Stimulated activated CD8-positive, alpha-beta memory T cell treated with anti-CD3 and anti-CD28 coated beads, Interleukin-4, amount 100 ng/mL, for 24 hours (primary cell): ENCODE measurements around the gene STK39.
"Not testable (repeated sequence)": the region's sequence is repeated elsewhere in the genome, so short reads cannot be mapped to it uniquely, and the experiment has no call there.

Experiments
- DNase-seq: peaks from one replicate; pipeline ENCODE4 v3.0.0-alpha.2; 2020; ENCODE audit warnings: low read depth

The STK39 gene

DNA sequence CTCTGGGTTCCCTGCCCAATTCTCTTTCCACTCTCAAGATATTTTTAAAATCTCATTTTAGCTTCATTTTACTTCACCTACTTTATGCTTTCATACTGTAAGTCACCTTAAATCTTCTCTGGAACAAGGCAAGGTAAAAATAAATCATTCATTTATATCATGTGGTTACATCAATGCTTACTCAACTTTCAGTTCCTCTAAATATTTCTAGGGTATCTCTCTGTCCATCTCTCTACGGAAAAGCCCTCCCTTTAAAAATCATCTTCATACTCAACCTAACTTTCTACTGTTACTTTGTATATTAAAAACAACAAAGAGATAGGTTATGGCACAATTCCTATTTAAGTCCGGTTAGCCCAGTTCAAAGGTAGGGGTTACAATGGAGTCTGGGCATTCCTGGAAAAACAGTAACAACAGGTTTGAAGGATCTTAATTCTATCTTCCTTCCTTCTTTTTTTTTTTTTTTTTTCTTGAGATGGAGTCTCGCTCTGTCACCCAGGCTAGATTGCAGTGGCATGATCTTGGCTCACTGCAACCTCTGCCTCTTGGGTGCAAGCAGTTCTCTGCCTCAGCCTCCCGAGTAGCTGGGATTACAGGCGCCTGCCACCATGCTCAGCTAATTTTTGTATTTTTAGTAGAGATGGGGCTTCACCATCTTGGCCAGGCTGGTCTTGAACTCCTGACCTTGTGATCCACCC is 205.1 kb downstream of the STK39 start:
- not testable (repeated sequence) for DNase-seq

DNA sequence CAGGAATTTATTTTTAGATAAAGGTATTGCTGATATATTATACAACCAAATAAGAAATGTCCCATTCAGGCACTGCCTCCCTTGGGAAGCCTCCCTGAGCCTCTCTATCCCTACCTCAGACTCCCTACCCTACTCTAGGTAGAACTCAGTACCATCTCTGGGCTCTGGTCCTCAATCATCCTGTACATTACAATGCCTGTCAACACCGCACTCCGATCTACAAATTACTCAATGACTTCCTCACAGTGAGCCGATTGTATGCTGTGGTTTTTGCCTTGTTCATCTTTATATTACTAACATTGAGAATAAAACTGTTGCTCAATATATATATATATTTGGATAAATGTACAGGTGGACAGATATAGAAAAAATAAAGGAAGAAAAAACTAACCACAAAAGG is 207.5 kb downstream of the STK39 start:
- no peak for DNase-seq

DNA sequence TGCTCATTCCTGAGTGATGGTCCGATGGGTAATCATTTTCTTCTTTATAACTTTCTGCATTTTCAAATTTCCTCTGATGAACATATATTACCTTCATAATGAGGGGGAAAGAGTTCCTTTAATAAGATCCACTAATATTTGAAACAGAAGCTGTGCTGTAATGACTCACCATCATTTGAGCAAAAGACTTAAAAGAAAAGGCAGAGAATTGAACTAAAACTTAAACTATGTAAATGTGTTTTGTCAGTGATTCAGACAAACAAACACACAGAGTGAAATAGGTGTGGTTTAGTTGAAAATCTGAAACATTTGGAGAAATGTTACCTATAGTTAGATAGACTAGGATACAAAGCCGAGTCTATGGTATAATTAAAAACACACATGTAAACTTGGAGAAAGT is 209.6 kb downstream of the STK39 start:
- DNase-seq = no peak

- no peak for DNase-seq
These were observed 211.9 kb downstream of the STK39 start for GRCh38 chr2:168035458-168035857.

- no peak for DNase-seq
These were observed 212.8 kb downstream of the STK39 start for GRCh38 chr2:168034616-168035015.

DNA sequence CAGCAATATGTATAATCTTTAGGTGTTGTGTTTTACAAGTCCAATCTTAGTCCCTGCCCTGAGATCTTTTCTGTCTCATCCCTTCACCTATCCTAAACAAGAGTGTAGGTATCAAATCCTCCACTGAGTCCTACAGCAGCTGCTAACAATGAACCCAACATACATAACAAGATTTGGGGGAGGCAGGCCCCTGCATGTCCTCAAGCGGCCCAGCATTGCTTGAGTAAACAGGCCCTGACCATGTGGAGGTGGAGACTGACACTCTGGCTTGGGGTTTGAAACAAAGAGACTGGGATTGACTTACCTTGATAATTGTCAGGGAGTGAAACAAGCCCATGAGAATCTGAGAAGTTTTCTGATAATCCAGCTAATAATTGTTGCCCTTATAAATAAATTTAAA is 213.4 kb downstream of the STK39 start:
- no peak for DNase-seq

DNA sequence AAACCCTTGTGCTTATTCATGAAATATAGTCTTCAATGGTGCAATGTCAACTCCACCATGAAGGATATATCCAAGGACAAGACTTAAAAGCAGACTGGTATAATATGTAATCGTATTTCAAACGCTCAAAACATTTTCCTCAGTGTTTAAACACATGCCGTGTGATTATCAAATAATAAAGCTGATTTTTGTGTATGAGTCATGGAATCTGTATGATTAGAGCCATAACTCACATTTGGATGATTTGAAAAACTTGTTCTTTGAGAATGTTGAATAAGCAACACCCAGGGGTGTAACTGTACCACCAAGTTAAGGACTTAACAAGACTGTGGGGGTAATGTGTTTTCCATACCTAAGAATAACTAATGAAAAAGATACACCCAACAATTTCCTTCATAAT is 215.3 kb downstream of the STK39 start:
- DNase-seq = no peak

DNA sequence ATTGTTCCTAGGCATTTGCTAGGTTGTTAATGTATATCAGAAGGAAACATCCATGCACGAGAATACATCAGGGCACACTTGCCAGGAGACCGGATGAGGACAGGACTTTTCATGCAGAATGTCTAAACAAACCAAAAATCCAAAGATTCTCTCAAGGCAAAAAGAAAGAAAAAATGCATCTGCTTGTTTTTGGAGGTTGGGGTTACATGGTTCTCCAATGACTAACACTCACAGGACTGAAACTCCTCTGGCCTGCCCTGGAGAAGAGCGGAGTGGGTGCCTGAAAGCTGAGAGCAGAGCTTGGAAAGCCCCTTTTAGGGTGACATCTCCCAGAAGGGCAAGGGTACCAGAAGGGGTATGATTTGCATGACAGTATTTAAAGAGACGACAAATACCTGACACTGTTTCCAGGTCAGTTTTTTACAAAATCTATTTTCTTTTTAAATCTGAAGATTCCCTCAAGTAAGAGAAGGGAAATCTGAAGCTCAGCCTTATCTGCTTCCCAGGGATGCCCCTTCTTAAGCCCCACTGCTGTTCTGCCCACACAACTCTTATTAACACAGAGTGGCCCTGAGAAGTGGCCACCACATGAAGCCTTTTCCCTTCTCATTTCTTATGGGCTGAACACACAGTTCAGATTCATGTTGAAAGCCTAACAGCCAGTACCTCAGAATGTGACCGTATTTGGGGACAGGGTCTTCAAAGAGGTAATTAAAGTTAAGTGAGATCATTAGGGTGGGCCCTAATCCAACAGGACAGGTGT is 216.4 kb downstream of the STK39 start:
- DNase-seq = no peak

DNA sequence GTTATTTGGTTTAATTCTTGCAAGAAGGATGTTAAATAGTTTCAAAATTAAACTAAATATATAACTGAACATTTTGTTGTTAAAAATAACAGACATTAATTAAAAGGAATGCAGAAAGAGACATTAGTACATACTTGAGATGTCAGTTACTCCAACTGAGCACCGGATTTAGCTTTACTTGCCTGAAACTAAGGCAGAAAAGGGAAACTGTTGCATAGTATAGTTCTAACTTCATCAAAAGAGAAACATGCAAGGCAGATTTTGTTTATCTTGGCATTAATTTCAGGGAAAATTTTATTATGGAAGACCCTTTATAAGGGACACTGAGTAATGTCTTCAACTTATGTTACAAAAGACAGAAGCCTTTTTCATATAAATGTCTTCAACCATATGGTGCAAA is 218.3 kb downstream of the STK39 start:
- no peak for DNase-seq

GRCh38 chr2:168028362-168028761 is 219.0 kb downstream of the STK39 start:
- DNase-seq = no peak

DNA sequence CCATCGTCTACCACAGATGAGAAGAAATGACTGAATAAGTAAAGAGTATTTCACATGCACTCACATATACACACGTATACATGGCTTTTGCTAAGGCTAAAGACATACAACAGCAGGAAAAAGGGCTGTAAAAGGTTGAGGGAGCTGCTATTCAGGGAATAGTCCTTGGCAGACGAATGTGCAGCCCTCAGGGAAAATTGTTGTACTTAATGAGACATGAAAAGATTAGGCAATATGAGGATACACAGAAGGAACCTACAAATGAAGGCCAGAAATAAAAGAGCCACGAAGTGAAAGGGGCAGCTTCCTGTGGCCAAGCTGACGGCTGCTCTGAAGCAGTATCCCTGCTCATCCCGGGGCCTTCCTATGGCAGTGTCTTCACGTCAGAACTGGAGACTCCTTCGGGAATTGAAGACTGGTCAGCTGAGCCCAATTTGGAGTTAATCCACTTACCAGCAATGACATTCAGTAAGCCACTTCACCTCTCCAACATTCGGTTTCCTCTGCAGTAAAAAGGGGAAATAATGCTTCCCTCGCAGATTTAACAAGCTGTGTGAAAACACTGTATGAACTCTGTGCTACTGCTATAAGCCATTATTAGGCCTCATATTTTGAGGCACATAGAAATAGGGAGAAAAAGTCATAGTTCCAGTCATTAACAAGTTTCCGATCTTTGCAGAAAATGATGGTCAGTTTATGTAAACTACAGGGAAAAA is 221.8 kb downstream of the STK39 start:
- DNase-seq = no peak

GRCh38 chr2:168024459-168024858 is 222.9 kb downstream of the STK39 start:
- DNase-seq = no peak

DNA sequence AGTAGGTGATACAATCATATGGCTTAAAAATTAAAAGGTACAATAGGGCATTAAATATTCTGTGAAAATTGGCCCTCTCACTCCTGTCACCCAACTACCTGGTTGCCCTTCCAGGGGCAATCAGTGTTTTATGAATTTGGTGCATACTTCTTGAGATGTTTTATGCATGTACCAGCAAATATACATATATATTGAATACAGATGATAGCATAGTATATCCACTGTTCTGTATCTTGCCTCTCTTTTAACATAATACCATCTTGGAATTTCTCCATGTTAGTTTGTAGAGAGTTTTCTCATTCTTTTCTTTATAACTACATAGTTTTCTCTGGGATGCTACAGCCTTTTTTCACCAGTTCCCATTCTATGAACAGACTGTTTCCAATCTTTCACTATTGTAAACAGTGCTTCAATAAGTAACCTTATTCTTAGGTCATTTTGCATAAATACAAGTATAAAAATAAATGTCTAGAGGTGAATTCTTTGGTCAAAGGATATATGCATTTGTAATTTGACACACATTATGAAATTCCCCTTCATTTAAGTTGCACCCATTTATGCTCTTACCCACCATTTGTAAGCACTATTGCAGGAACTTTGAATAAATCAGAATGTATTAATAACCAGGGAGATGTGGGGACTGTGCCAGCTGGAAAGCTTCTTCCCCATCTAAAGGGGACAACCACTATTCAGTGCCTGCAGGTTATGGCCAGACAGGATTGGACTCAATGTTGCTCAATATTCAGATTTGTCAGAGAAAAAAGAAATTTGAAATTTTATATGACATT is 225.4 kb downstream of the STK39 start:
- DNase-seq = no peak

- no peak for DNase-seq
These were observed 232.0 kb downstream of the STK39 start for GRCh38 chr2:168015274-168015953.

DNA sequence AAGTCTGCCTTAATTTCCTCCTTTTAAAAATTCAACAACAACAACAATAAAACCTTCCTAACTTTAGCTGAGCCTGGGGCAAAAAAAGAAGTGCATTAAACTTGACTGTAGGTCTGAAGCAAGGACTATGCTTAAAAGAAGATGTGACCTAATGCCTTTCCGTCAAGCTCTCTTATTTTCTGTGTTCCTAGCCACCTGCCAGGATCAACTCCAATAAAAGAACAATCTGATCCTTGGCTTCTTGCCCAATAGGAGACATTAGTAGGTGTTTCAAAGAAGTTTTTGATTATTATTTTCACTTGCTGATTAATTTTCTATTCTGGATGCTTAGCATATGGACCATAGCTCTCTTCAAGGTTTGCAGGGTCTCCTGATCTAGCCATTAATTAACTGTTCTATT is 237.5 kb downstream of the STK39 start:
- no peak for DNase-seq

GRCh38 chr2:168008646-168009195 is 238.7 kb downstream of the STK39 start:
- DNase-seq = no peak

- no peak for DNase-seq
These were observed 240.9 kb downstream of the STK39 start for GRCh38 chr2:168006498-168006897.

GRCh38 chr2:168005586-168005985 is 241.8 kb downstream of the STK39 start:
- no peak for DNase-seq

- no peak for DNase-seq
These were observed 243.5 kb downstream of the STK39 start for GRCh38 chr2:168003876-168004275.

GRCh38 chr2:168002021-168002553 is 245.3 kb downstream of the STK39 start:
- no peak for DNase-seq

- no peak for DNase-seq
These were observed 255.1 kb downstream of the STK39 start for GRCh38 chr2:167992278-167992677.
